Measurements from ENCODE around the gene CFAP210.
A peak's percentile ranks its signal among the peaks of the same experiment; 100 is the strongest.
"Not testable (repeated sequence)": the region's sequence is repeated elsewhere in the genome, so short reads cannot be mapped to it uniquely, and the experiment has no call there.

The CFAP210 gene

DNA sequence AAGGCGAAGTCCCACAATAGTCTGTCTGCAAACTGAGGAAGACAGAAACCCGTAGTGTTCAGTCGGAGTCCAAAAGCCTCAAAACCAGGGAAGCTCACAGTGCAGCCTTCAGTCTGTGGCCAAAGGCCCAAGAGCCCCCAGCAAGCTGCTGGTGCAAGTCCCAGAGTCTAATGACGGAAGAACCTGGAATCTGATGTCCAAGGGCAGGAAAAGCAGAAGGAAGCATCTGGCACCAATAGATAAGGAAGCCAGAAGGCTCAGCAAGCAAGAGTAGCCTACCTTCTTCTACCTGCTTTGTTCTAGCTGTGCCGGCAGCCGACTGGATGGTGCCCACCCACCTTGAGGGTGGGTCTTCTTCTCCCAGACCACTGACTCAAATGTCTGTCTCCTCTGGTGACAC is 21.8 kb downstream of the CFAP210 start:
- no peak for FAIRE-seq

DNA sequence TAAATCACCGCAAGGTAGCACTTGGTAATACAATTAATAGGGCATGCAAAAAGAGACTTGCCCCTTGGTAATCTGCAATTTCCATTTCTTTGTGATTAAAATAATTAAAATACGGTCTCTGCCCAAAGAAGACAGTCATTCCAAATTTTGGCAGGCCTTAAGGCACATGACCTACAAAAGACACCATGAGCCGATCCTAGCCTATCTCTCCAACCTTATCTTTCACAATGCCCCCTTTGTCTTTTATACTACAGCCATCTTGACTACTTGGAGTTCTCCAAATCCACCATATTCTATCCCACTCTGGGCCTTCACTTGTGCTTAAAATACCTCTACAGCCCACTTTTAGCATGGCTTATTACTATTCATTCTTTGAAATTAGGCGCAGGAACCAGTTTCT is 23.3 kb downstream of the CFAP210 start:
- FAIRE-seq = no peak

DNA sequence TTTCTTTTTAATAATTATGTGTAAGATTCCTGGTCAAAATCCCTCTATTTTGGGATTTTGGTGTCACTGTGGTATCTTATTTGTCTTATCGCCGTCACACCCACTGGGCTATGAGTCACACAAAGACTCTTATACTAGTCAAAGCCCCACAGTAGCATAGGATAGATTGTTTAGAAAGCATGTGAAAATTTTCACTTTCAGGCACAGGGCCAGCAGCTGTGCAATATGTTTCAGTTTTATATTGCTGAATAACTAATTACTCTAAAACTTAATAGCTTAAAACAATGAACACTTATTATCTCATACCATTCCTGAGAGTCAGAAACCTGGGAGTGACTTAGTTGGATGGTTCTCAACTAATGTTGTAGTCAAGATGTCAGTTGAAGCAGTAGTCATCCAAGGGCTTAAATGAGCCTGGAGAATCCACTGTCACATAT is 24.0 kb downstream of the CFAP210 start:
- no peak for FAIRE-seq

DNA sequence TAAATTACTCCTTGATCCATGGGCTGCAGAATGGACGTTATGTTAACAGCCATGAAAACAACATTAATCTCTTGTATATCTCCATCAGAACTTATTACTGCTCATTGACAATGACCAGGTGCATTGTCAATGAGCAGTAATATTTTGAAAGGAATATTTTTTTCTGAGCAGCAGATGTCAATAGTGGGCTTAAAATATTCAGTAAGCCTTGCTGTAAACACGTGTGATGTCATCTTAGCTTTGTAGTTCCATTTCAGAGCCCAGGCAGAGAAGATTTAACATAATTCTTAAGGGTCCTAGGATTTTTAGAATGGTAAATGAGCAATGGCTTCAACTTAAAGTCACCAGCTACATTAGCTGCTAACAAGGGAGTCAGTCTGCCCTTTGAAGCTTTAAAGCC is 26.6 kb downstream of the CFAP210 start:
- no peak for FAIRE-seq

DNA sequence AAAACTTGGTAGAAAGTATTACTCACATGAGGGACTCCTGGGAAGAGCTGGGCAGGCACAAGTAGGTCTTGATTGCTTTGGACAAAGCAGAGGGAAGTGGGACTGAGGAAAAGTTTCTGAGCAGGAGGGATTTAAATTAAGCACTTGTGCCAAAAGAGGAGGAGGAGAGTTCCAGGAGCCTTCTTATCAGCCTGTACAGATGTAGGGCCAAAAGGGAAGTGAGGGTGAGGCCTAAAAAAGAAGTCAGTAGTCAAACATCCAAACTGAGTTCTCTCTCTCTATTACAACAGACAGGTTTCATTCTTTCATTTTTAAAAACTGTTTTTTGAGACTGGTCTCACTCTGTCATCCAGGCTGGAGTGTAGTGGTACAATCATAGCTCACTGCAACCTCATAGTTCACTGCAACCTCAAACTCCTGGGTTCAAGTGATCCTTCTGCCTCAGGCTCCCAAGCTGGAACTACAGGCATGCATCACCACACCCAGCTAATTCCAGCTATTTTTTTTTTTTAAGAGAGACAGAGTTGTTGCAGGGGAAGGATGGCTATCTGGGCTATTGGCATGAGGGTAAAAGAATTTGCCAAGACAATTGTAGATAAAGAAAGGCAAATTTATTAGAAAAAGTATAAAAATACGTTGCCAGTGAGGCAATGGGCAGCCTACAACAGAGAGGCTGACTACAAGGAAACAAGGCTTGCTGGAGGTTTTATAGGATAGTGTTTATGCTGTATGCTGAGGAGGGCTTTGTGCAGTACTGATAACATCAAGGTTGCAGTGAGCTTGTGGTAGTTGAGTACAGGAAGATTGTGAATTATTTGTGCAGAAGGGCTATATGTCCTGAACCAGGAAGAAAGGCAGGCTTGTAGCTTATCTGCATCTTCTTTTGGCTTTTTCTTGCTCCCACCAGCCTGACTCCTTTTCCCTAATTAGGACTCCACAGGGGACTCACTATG is 29.0 kb downstream of the CFAP210 start:
- no peak for FAIRE-seq

DNA sequence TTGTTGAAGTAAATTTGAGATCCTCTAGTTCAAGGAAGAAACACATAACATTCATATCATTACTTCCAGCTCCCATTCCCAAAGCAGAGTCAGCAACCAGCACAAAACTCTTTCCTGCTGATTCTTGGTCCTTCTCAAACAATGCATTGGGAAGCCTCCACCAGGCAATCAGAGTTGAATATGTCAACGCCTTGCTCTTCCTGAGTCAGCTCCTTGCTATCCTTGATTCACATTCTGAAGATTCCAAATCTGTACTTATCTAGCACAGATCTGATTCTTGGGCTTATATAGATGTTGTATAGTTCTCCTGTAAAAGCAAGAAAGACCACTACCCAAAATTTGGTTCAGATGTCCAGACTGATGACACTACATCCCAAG is 29.6 kb downstream of the CFAP210 start:
- FAIRE-seq = no peak

DNA sequence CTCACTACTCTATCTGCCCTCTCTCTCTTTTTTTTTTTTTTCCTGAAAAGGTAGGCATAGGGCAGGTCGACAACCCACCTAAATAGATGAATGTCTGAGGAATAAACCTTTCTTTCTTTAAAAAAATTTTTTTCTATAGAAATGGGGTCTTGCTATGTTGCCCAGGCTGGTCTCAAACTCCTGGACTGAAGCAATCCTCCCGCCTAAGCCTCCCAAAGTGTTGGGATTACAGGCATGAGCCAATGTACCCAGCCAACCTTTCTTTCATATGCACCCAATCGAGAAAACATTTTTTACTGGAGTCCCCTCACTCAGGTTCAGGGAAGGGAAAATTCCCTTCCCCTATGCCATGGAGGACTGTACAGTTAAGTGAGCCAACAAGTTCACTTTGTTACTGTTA is 31.0 kb downstream of the CFAP210 start:
- FAIRE-seq = no peak

DNA sequence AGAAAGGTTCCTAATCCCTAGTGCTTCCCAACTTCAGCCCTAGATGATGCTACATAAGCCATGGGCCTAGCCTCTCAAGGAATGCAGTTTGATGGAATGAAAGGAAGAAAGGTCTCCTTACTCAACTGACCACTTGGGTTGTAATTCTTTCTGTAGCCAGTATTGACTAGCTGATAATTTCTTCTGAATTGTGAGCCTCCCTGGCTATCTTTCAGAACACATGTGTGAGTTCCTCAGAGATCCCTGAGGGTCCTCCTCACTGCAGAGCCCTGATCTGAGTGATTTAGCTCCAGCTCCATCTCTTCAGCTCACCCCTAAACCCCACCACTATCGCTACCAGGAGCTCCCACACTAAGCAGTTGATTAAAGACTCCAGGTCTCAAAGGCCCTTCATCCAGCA is 31.5 kb downstream of the CFAP210 start:
- no peak for FAIRE-seq

DNA sequence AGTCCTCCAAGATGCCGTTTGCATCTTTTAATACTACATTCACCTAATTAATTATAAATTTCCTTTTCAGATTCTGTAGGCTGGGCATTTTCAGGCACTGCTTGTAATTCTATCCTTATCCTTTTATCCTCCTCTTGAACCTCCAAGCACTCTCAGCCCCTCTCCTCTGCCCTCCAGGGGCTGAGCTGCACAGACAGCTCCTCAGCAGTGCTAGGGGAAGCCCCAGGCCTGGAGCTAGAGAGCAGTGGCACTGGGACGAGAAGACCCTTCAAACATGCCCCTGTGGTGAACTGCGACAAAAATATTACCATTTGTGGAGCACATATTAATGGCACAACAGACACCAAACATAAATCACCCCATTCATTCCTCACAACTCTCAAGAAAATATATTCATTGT is 32.9 kb downstream of the CFAP210 start:
- FAIRE-seq = no peak

DNA sequence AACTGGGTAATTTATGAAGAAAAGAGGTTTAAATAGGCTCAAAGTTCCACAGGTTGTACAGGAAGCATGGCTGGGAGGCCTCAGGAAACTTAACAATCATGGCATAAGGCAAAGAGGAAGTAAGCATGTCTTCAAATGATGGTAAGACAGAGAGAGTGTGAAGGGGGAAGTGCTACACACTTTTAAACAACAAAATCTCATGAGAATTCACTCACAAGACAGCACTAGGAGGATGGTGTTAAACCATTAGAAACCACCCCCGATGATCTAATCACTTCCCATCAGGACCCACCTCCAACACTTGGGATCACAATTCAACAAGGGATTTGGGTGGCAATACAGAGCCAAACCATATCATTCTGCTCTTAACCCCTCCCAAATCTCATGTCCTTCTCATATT is 34.9 kb downstream of the CFAP210 start:
- no peak for FAIRE-seq

DNA sequence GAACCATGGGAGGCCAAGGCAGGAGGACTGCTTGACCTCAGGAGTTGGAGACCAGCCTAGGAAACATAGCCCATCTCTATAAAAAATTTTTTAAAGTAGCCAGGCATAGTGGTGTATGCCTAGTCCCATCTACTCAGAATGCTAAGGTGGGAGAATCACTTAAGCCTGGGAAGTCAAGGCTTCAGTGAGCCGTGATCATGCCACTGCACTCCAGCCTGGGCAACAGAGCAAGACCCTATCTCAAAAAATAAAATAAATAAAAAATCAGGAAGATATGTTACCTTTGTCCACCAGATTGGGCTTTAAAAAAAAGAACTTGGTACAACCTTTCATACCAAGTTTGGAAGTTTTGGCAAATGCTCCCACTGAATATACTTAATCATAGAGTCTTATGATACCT is 35.3 kb downstream of the CFAP210 start:
- no peak for FAIRE-seq

DNA sequence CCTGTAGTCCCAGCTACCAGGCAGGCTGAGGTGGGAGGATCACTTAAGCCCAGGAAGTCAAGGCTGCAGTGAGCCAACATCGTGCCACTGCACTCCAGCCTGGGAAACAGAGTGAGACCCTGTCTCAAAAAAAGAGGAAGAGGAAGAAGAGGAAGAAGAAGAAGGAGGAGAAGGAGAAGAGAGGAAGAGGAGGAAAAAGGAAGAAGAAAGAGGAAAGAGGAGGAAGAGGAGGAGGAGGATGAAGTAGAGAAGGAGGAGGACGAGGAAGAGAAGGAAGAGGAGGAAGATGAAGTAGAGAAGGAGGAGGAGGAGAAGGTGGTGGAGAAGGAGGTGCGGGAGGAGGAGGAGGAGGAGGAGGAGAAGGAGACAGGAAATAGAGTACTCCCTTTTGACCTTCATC is 38.0 kb downstream of the CFAP210 start:
- no peak for FAIRE-seq

DNA sequence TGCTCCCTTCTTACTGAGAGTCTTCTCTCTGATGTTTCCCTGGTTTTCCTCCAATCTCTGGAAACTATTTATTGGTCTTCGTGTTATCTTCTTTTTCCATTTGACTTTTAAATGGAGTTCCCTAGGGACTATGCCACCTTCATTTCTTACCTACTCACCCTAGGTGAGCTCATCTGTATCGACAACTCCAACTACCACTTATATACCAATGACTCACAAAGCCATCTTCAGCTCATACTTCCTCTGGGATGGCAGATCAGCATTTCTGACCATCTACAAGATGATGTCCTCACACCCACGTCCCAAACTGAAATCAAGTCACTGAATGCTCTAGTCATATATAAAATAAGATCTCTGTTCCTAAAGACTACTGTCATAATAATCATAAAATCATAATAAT is 40.6 kb downstream of the CFAP210 start:
- no peak for FAIRE-seq

DNA sequence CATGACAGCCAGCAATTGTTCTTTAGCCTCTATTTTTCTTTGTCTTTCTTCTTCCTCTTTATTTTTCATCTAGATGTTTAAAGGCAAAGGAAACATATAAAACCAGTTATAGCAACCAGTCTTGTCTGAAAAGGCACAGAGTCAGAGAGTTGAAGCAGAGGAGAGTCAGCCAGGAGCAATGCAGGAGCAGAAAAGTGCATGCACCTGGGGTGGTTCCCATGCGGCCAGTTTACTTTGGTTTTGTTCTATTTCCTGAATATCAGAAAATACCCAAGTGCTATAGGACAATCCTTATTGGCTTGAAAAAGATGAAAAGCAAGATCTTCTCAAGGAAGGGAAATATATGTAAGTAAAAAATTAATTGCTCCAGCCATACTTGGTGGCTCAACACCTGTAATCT is 44.9 kb downstream of the CFAP210 start:
- FAIRE-seq = no peak

DNA sequence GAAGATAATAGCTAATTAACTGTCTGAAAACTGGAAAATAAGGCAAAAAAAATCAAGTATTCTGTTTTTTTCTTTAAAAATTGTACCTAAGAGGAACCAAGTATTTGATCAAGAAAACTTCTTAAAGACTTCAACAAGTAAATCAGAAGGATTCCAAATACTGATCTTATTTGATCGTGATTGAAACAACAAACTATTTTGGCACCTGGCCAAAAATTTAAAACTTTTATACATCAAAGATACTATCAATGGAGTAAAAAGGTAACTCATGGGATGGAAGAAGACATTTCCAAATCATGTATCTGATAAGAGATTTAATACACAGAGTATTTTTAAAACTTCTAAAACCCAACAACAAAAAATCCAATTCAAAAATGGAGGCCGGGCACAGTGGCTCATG is 46.7 kb downstream of the CFAP210 start:
- peak; percentile 49 for FAIRE-seq

DNA sequence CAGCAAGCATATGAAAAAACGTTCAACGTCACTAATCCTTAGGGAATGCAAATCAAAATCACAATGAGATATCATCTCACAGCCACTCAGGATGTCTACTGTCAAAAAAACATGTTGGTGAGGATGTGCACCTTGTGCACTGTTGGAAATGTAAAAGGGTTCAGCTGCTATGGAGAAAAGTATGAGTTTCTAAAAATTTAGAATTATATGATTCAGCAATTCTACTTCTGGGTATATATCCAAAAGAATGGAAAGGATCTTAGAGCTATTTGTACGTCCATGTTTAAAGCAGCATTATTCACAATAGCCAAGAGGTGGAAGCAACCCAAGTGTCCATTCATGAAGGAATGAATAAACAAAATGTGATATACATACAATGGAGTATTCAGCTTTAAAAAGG is 50.0 kb downstream of the CFAP210 start:
- FAIRE-seq = no peak

DNA sequence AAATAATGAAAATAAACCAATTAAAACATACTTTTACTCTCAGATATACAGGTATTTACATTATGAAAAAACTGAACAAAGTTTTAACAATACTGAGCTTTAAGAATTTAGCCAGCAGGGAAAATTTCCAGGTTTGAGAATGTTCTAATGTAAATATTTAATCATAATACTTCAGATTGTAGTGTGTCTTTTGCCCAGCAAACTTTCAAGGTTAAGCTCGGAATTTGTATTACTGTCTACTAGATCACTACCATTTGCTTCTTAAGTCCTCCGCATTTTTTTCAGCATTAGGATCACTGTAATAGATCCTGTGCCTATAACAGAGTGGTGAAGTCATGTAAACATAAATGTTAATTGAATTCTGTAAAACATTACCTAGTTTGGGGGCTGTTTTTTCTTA is 52.7 kb downstream of the CFAP210 start:
- FAIRE-seq = no peak

DNA sequence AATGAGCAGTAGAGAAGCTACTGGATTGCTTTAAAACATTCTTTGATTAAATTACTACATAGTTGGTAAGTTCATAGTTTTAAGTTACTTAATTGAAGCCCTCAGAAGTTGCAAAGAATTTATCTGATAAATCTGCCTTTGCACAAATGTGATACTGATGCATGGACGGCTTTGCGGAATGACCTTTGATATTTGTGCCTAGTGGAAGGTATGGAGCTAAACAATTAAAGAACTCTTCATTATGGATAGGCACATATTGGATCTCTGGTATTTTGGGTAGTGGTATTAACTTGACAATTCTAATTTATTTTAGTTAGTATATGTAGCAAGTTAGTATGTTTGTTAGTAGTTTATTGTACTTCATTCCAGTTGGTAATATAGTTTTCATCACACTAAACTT is 54.1 kb downstream of the CFAP210 start:
- FAIRE-seq = no peak

DNA sequence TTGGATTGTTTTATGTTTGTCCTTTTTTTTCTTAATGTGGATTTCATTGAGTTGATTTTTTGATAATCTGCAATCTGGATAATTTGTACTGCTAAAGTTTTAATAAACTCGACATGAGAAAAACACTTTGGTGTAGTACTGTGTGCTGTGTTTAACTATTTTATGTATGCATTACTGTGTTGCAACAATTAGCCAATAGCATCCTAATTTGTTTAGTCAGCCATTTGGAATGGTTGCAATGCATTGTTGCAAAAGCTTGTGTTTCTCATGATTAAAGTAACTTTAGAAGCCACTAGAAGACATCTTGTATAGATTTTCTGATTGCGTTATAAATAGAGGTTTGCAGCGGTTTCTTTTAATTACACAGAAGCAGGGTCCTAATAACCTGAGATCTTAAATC is 56.6 kb downstream of the CFAP210 start:
- FAIRE-seq = no peak

DNA sequence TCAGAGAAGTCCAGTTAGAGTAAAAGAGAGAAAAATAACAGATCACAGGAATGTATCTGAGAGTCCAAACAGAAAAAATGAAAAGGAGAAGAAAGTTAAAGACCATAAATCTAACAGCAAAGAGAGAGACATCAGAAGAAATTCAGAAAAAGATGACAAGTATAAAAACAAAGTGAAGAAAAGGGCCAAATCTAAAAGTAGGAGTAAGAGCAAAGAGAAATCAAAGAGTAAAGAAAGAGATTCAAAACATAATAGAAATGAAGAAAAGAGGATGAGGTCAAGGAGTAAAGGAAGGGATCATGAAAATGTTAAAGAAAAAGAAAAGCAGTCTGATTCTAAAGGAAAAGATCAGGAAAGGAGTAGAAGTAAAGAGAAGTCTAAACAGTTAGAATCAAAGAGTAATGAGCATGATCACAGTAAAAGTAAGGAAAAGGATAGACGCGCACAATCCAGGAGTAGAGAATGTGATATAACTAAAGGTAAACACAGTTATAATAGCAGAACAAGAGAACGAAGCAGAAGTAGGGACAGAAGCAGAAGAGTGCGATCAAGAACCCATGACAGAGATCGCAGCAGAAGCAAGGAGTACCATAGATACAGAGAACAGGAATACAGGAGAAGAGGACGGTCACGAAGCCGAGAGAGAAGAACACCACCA is 57.6 kb downstream of the CFAP210 start:
- FAIRE-seq = no peak

DNA sequence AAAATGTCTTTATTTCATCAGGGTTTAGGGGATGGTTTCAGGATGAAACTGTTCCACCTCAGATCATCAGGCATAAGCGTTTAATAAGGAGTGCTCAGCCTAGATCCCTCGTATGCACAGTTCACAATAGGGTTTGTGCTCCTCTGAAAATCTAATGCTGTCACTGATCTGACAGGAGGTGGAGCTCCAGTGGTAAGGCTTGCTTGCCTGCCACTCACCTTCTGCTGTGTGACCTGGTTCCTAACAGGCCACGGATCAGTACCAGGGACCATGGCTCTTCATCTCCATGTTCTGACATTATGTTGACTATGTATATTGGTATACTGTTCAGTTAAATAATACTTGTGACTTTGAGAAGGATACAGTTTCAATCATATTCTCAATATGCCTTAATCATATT is 68.4 kb downstream of the CFAP210 start:
- no peak for FAIRE-seq

DNA sequence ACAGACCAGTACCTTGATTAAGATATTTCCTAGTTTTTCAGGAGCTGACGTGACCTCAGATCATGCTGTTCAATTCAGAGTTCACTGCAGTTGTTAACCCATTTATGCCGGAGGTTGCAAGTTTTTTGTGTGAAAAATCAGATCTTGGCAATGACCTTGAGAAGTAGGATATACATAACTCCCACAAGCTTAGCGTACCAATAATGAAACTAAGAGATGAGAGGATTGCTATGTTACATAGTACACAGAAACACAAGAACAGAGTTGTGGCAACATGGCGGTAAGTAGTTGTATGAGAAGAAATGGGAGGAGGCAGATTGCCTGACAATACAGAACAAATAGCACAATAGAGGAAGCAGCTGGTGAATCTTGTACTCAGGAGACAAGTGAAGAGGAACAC is 71.0 kb downstream of the CFAP210 start:
- no peak for FAIRE-seq

DNA sequence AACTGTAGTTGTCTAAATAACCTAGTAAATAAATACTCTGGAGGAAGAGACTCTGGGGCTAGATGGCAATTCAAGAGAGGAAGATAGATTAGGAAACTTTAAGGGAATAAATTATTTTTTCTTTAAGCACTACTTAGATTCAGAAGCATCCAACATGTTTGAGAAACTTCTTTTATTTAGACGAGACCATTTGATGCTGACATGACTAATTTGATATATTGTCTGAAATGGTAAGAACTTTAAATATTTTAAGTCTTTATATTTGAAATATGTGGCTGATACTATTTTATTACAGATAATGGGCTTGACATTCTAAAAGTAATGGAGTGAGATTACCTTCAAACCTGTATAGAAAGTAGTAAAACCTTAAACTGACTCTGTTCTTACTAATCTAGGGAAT is 73.7 kb downstream of the CFAP210 start:
- FAIRE-seq = no peak

DNA sequence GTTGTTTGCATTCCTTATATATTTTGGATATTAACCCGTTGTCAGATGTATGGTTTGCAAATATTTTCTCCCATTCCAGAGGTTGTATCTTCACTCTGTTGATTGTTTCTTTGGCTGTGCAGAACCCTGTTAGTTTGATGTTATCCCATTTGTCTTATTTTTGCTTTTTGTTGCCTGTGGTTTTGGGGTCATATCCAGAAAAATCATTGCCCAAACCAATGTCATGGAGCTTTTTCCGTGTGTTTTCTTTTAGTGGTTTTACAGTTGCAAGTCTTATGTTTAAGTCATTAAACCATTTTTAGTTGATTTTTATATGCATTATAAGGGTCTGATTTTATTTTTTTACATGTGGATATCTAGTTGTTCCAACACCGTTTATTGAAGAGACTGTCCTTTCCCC is 74.3 kb downstream of the CFAP210 start:
- FAIRE-seq = no peak

DNA sequence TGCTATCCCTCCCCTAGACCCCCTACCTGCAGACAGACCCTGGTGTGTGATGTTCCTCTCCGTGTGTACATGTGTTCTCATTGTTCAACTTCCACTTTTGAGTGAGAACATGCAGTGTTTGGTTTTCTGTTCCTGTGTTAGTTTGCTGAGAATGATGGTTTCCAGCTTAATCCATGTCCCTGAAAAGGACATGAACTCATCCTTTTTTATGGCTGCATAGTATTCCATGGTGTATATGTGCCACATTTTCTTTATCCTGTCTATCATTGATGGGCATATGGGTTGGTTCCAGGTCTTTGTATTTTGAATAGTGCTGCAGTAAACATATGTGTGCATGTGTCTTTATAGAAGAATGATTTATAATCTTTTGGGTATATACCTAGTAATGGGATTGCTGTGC is 78.2 kb downstream of the CFAP210 start:
- not testable (repeated sequence) for FAIRE-seq
